D341Med (cell line): Measurements from ENCODE around the gene GPR141.

ENCODE experiments used
- DNase-seq: peaks from one replicate; pipeline ENCODE4 v3.0.0; 2012; ENCODE audit warnings: low spot score

The GPR141 gene

DNA sequence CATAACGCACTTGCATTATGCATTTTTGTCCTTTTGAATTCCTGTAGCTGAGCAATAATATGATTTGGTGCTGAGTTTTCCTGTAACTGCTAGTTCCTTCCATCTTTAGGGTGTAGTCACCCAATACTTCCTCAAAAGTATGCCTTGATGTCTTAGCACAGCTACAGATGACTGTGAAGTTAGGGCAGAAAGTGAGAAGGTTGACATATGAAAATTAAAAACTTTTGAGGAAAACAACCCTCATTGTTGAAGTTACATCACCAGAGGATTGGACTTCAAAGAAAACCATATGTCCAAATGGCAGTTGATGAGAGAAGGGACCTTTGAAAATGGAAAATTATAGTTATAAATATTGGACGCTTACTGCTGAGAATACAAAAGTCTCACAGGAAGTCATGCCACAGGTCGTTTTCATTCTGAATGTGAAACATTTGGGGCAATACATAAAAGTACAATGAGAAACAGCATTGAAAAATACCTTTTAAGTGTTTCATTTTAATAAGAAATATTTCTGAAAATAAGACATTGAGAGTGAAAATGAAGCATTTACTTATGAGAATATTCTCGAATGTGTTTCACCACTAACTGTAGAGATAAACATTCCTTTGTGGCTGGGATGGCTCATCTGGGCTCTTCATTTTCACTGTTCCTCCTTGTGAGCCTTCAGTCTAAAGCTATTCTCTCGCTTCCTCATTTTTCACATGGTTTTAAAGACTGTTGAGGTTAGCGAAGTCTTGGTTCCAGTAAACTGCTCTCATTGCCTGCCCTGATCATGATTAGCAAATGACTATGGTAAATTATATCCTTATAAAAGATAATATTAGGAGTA, 103.4 kb downstream of the GPR141 start:
- no peak for DNase-seq
